ENCODE measurements around the gene ITPKB. TPM values are rescaled to one million over a fixed set of nuclear protein-coding genes. Genes with fewer than 3 reads are reported as not detected.
A peak's percentile ranks its signal among the peaks of the same experiment; 100 is the strongest.

Gene ITPKB
- total RNA-seq, 1 donor: 6.2 TPM

GRCh38 chr1:226743259-226743658, 4.2 kb upstream of the ITPKB start:
- Histone ChIP-seq H3K4me2 (ENCODE audit: insufficient read depth, low read length) (no peak overlapping the region), H3K9me3 (ENCODE audit: low read depth, low read length) (no peaks in the 10 kb centered on the region), H3K4me1 (ENCODE audit: insufficient read depth, low read length) (peaks cover 3% of the 10 kb centered on the region), H4K20me1 (ENCODE audit: insufficient read depth, low read length) (no peaks in the 10 kb centered on the region), H3K79me2 (ENCODE audit: insufficient read depth, low read length) (no peaks in the 10 kb centered on the region), H3K36me3 (ENCODE audit: insufficient read depth, low read length) (no peaks in the 10 kb centered on the region), H2AFZ (ENCODE audit: low read length) (no peak overlapping the region), H3K27me3 (ENCODE audit: insufficient read depth, low read length) (peaks cover 9% of the 10 kb centered on the region), H3K27ac (ENCODE audit: low read depth, low read length) (no peak overlapping the region), H3K4me3 (ENCODE audit: insufficient read depth, low read length) (no peak overlapping the region)
- no peak for DNase-seq (ENCODE audit: insufficient read length, low spot score, missing footprints)
- TF ChIP-seq, protein P1, sequence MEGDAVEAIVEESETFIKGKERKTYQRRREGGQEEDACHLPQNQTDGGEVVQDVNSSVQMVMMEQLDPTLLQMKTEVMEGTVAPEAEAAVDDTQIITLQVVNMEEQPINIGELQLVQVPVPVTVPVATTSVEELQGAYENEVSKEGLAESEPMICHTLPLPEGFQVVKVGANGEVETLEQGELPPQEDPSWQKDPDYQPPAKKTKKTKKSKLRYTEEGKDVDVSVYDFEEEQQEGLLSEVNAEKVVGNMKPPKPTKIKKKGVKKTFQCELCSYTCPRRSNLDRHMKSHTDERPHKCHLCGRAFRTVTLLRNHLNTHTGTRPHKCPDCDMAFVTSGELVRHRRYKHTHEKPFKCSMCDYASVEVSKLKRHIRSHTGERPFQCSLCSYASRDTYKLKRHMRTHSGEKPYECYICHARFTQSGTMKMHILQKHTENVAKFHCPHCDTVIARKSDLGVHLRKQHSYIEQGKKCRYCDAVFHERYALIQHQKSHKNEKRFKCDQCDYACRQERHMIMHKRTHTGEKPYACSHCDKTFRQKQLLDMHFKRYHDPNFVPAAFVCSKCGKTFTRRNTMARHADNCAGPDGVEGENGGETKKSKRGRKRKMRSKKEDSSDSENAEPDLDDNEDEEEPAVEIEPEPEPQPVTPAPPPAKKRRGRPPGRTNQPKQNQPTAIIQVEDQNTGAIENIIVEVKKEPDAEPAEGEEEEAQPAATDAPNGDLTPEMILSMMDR (IDR thresholded peaks at IDR 0.05; ENCODE audit: extremely low read depth, low read depth, low read length): no peak

GRCh38 chr1:226741009-226741408, 1.9 kb upstream of the ITPKB start:
- Histone ChIP-seq H3K27ac (ENCODE audit: low read depth, low read length) (no peak overlapping the region), H3K79me2 (ENCODE audit: insufficient read depth, low read length) (no peaks in the 10 kb centered on the region), H3K27me3 (ENCODE audit: insufficient read depth, low read length) (peaks cover 4% of the 10 kb centered on the region), H3K36me3 (ENCODE audit: insufficient read depth, low read length) (no peaks in the 10 kb centered on the region), H3K4me2 (ENCODE audit: insufficient read depth, low read length) (no peak overlapping the region), H3K9me3 (ENCODE audit: low read depth, low read length) (no peaks in the 10 kb centered on the region), H3K4me1 (ENCODE audit: insufficient read depth, low read length) (peaks cover 3% of the 10 kb centered on the region), H3K4me3 (ENCODE audit: insufficient read depth, low read length) (no peak overlapping the region), H2AFZ (ENCODE audit: low read length) (no peak overlapping the region), H4K20me1 (ENCODE audit: insufficient read depth, low read length) (no peaks in the 10 kb centered on the region)
- TF ChIP-seq, protein P1 (IDR thresholded peaks at IDR 0.05; ENCODE audit: extremely low read depth, low read depth, low read length): no peak
- DNase-seq (ENCODE audit: insufficient read length, low spot score, missing footprints): no peak

DNA sequence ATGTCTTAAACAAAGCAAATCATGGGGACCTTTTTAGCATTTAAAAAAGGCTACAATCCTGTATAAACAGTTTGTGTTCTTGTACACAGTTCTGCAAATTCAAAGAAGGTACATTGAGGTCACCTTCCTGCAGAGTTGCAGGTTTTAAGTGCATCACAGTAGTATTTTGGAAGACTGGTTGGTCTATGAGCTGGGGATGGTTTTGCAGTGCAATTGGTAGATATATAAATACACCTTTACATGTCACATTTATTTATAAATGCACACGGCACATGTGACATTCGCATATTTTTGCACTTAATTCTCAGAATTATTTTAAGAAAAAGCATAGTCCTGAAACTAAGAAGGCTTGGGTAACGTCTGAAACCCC, 599 bp upstream of the ITPKB start:
- Histone ChIP-seq H3K4me1 (ENCODE audit: insufficient read depth, low read length) (peaks cover 3% of the 10 kb centered on the region), H3K79me2 (ENCODE audit: insufficient read depth, low read length) (no peaks in the 10 kb centered on the region), H3K9me3 (ENCODE audit: low read depth, low read length) (no peaks in the 10 kb centered on the region), H4K20me1 (ENCODE audit: insufficient read depth, low read length) (no peaks in the 10 kb centered on the region), H3K4me2 (ENCODE audit: insufficient read depth, low read length) (peak overlapping the region; percentile 96), H3K27ac (ENCODE audit: low read depth, low read length) (no peak overlapping the region), H2AFZ (ENCODE audit: low read length) (peak overlapping the region; percentile 69), H3K36me3 (ENCODE audit: insufficient read depth, low read length) (no peaks in the 10 kb centered on the region), H3K4me3 (ENCODE audit: insufficient read depth, low read length) (peak overlapping the region; percentile 80), H3K27me3 (ENCODE audit: insufficient read depth, low read length) (peaks cover 4% of the 10 kb centered on the region)
- TF ChIP-seq, protein P1 (IDR thresholded peaks at IDR 0.05; ENCODE audit: extremely low read depth, low read depth, low read length): no peak
- no peak for DNase-seq (ENCODE audit: insufficient read length, low spot score, missing footprints)

GRCh38 chr1:226738421-226738994, 574 bp downstream of the ITPKB start:
- Histone ChIP-seq H3K9me3 (ENCODE audit: low read depth, low read length) (no peaks in the 10 kb centered on the region), H4K20me1 (ENCODE audit: insufficient read depth, low read length) (no peaks in the 10 kb centered on the region), H3K79me2 (ENCODE audit: insufficient read depth, low read length) (no peaks in the 10 kb centered on the region), H3K27me3 (ENCODE audit: insufficient read depth, low read length) (peaks cover 4% of the 10 kb centered on the region), H3K4me2 (ENCODE audit: insufficient read depth, low read length) (peak overlapping the region; percentile 96), H3K4me3 (ENCODE audit: insufficient read depth, low read length) (peak overlapping the region; percentile 80), H3K4me1 (ENCODE audit: insufficient read depth, low read length) (peaks cover 3% of the 10 kb centered on the region), H3K27ac (ENCODE audit: low read depth, low read length) (no peak overlapping the region), H2AFZ (ENCODE audit: low read length) (peak overlapping the region; percentile 91), H3K36me3 (ENCODE audit: insufficient read depth, low read length) (no peaks in the 10 kb centered on the region)
- TF ChIP-seq, protein P1 (IDR thresholded peaks at IDR 0.05; ENCODE audit: extremely low read depth, low read depth, low read length): no peak
- DNase-seq (ENCODE audit: insufficient read length, low spot score, missing footprints): peak; percentile 84
